ENCODE measurements around the gene PACS1.

PACS1 gene

DNA sequence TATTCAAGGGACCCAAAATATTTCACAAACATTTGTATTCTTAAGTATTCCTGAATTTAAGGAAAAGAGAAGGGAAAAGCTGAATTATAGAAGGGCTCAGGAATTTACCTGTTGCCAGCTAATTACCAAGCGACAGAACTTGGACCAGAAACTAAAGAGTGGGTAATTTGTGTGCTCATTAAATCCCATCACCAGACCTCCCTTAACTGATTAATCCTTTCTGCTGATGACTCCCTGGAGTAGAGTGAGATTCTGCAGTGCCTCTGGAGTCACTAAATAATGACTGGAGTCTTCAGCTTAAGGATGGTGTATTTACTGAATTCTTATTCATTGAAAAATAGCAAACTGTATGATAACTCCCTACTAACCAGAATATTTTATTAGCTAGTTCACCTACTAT, 124.3 kb downstream of the PACS1 start:
- no peaks in the 10 kb centered on the region for H4K20me1 ChIP-seq (ENCODE audit: control insufficient read depth, insufficient read depth, low read depth, low read length)
- no peak overlapping the region for H3K27ac ChIP-seq (ENCODE audit: low read depth, low read length)
- H3K4me2 ChIP-seq (ENCODE audit: low read length): no peak overlapping the region
- H3F3A ChIP-seq (ENCODE audit: control insufficient read depth, insufficient read depth): no peaks in the 10 kb centered on the region
- TF ChIP-seq, protein P1, sequence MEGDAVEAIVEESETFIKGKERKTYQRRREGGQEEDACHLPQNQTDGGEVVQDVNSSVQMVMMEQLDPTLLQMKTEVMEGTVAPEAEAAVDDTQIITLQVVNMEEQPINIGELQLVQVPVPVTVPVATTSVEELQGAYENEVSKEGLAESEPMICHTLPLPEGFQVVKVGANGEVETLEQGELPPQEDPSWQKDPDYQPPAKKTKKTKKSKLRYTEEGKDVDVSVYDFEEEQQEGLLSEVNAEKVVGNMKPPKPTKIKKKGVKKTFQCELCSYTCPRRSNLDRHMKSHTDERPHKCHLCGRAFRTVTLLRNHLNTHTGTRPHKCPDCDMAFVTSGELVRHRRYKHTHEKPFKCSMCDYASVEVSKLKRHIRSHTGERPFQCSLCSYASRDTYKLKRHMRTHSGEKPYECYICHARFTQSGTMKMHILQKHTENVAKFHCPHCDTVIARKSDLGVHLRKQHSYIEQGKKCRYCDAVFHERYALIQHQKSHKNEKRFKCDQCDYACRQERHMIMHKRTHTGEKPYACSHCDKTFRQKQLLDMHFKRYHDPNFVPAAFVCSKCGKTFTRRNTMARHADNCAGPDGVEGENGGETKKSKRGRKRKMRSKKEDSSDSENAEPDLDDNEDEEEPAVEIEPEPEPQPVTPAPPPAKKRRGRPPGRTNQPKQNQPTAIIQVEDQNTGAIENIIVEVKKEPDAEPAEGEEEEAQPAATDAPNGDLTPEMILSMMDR (IDR thresholded peaks at IDR 0.05; ENCODE audit: low read depth, low read length, poor library complexity, severe bottlenecking): no peak
- no peak for TF ChIP-seq EZH2phosphoT487 (IDR thresholded peaks at IDR 0.05; ENCODE audit: borderline replicate concordance, low read length)
- peaks cover 4% of the 10 kb centered on the region for H3K79me2 ChIP-seq (ENCODE audit: control insufficient read depth, low read length)
- no peaks in the 10 kb centered on the region for H3K9me3 ChIP-seq (ENCODE audit: control insufficient read depth, insufficient read depth, low read length)
- H3K36me3 ChIP-seq (ENCODE audit: control insufficient read depth, low read length): peaks cover 33% of the 10 kb centered on the region
- no peaks in the 10 kb centered on the region for H3K9me2 ChIP-seq (replicated peaks; ENCODE audit: control insufficient read depth, low read length)
- no peaks in the 10 kb centered on the region for H3K4me1 ChIP-seq (ENCODE audit: control insufficient read depth, low read length)
- H3K4me3 ChIP-seq (ENCODE audit: low read length): no peak overlapping the region
- H3K27me3 ChIP-seq (ENCODE audit: control insufficient read depth, low read length): no peaks in the 10 kb centered on the region

DNA sequence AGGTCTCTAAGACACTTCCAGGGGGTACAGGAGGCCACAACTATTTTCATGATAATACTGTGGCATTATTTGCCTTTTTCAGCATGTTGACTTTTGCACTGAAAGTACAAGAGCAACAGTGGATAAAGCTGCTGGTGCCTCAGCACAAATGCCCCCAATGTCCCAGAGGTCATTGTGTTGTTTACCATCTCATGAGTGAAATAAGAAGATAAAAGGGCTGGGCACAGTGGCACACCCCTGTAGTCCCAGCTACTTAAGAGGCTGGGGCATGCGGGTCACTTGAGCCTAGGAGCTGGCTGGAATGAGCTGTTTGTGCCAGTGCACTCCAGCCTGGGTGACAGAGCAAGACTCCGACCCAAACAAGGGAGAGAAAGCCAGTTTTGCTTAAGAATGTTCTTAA, 125.8 kb downstream of the PACS1 start:
- peaks cover 33% of the 10 kb centered on the region for H3K36me3 ChIP-seq (ENCODE audit: control insufficient read depth, low read length)
- no peak overlapping the region for H3K4me2 ChIP-seq (ENCODE audit: low read length)
- no peak overlapping the region for H3K27ac ChIP-seq (ENCODE audit: low read depth, low read length)
- H3K9me2 ChIP-seq (replicated peaks; ENCODE audit: control insufficient read depth, low read length): no peaks in the 10 kb centered on the region
- no peaks in the 10 kb centered on the region for H3K9me3 ChIP-seq (ENCODE audit: control insufficient read depth, insufficient read depth, low read length)
- H3K4me1 ChIP-seq (ENCODE audit: control insufficient read depth, low read length): no peaks in the 10 kb centered on the region
- H3K79me2 ChIP-seq (ENCODE audit: control insufficient read depth, low read length): no peaks in the 10 kb centered on the region; the same call in 1 of the 2 replicates
- H3K27me3 ChIP-seq (ENCODE audit: control insufficient read depth, low read length): no peaks in the 10 kb centered on the region
- no peaks in the 10 kb centered on the region for H3F3A ChIP-seq (ENCODE audit: control insufficient read depth, insufficient read depth)
- H3K4me3 ChIP-seq (ENCODE audit: low read length): no peak overlapping the region
- H4K20me1 ChIP-seq (ENCODE audit: control insufficient read depth, insufficient read depth, low read depth, low read length): no peaks in the 10 kb centered on the region
- TF ChIP-seq EZH2phosphoT487 (IDR thresholded peaks at IDR 0.05; ENCODE audit: borderline replicate concordance, low read length): no peak
- TF ChIP-seq, protein P1 (IDR thresholded peaks at IDR 0.05; ENCODE audit: low read depth, low read length, poor library complexity, severe bottlenecking): no peak

DNA sequence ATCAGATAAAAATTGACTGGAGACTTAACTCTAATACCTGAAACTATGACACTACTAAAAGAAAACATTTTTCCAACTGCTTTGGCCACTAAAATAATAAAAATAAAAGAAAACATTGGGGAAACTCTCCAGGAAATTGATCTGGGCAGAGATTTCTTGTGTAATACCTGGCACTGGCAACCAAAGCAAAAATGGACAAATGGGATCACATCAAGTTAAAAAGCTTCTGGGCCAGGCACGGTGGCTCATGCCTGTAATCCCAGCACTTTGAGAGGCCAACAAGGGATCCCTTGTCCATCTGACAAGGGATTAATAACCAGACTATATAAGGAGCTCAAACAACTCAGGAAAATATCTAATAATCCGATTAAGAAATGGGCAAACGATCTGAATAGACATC, 133.8 kb downstream of the PACS1 start:
- Histone ChIP-seq H4K20me1 (ENCODE audit: control insufficient read depth, insufficient read depth, low read depth, low read length) (no peaks in the 10 kb centered on the region), H3K36me3 (ENCODE audit: control insufficient read depth, low read length) (no peaks in the 10 kb centered on the region), H3K4me3 (ENCODE audit: low read length) (no peak overlapping the region), H3K9me3 (ENCODE audit: control insufficient read depth, insufficient read depth, low read length) (no peaks in the 10 kb centered on the region), H3K27me3 (ENCODE audit: control insufficient read depth, low read length) (no peaks in the 10 kb centered on the region), H3F3A (ENCODE audit: control insufficient read depth, insufficient read depth) (no peaks in the 10 kb centered on the region; the same call in 1 of the 2 replicates), H3K4me2 (ENCODE audit: low read length) (no peak overlapping the region), H3K4me1 (ENCODE audit: control insufficient read depth, low read length) (no peaks in the 10 kb centered on the region), H3K79me2 (ENCODE audit: control insufficient read depth, low read length) (no peaks in the 10 kb centered on the region), H3K27ac (ENCODE audit: low read depth, low read length) (no peak overlapping the region), H3K9me2 (replicated peaks; ENCODE audit: control insufficient read depth, low read length) (no peaks in the 10 kb centered on the region)
- no peak for TF ChIP-seq EZH2phosphoT487 (IDR thresholded peaks at IDR 0.05; ENCODE audit: borderline replicate concordance, low read length)
- TF ChIP-seq, protein P1 (IDR thresholded peaks at IDR 0.05; ENCODE audit: low read depth, low read length, poor library complexity, severe bottlenecking): no peak
